ENCODE data around the gene SORCS1.

GRCh38 chr10:106999118-106999707, 165.3 kb downstream of the SORCS1 start:
- TF ChIP-seq POLR2A (IDR thresholded peaks at IDR 0.05; ENCODE audit: insufficient read depth in 1 of 2, low read depth in 2 of 2, low read length in 2 of 2), result no peak
- no peak for TF ChIP-seq USF2 (IDR thresholded peaks at IDR 0.05; ENCODE audit: low read depth, low read length)
- no peak for TF ChIP-seq USF2 (CRISPR knock-in tag; IDR thresholded peaks at IDR 0.05; ENCODE audit: borderline replicate concordance)
- no peak for TF ChIP-seq POLR2AphosphoS5 (IDR thresholded peaks at IDR 0.05; ENCODE audit: low read depth, low read length)

Measured in HepG2 (cell line).